OCI-M2 (cell line): Measurements from ENCODE around the gene PRRT2.
"Not testable (repeated sequence)": the region's sequence is repeated elsewhere in the genome, so short reads cannot be mapped to it uniquely, and the experiment has no call there.

Source experiments
- DNase-seq: peaks from one replicate; lab custom pipeline; 2025; ENCODE audit not compliant: unreplicated experiment; lab: John Stamatoyannopoulos, UW

Gene PRRT2

DNA sequence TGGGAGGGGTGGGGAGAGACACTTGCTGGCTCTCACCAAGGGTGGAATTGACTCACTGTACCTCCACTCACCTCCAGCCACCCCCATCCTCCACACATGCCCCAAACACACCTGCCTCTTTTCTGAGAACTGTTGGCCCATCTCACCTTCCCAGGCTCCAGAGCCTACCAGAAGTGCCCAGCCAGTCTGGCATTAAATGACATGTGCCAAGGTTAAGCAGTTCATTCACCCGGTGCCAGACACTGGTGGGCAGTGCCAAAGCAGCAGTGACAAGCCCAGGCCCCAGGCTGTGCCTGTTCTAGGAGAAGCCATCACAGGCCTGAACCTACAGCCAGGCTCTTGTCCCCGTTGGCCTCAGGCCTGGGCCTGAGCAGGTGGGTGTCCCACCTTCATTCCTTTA lies 19.5 kb downstream of the PRRT2 start:
- DNase-seq: no peak

DNA sequence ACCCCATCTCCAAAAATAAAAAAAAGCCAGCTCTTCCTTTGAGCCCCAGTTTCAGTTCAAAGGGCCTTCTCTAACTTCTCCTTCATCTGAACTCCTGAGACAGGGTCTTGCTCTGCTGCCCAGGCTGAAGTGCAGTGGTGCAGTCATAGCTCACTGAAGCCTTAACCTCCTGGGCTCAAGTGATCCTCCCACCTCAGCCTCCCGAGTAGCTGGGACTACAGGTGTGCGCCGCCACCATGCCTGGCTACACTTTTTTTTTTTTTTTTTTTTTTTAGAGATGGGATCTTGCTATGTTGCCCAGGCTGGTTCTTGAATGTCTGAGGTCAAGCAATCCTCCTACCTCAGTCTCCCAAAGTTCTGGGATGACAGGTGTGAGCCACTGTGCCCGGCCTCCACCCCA lies 21.2 kb downstream of the PRRT2 start:
- not testable (repeated sequence) for DNase-seq

DNA sequence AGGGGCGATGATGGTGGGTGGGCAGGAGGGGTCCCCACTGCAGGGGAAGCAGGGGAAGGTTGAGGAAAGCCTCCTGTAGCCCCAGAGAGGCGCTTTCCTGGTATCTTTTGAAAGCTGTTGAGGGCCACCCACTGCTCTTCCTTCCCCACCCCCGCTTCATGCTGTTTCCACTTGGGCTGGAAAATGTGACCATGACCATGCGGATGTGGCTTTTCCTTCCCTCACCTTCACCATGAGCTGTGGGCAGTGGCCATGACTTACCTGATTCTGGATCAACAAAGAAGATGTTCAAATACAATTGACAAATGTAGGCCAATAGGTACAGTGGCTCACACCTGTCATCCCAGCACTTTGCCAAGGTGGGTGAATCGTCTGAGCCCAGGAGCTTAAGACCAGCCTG lies 22.1 kb downstream of the PRRT2 start:
- no peak for DNase-seq

DNA sequence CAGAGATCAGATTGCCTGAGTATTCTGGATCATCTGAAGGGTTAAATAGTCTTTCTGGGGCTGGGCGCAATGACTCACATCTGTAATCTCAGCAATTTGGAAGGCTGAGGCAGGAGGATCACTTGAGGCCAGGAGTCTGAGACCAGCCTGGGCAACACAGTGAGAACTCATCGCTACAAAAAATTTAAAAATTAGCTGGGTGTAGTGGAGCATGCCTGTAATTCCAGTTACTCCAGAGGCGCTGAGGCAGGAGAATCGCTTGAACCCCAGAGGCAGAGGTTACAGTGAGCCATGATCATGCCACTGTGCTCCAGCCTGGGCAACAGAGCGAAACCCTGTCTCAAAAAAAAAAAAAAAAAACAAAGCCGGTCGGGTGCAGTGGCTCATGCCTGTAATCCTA lies 23.9 kb downstream of the PRRT2 start:
- DNase-seq: no peak

DNA sequence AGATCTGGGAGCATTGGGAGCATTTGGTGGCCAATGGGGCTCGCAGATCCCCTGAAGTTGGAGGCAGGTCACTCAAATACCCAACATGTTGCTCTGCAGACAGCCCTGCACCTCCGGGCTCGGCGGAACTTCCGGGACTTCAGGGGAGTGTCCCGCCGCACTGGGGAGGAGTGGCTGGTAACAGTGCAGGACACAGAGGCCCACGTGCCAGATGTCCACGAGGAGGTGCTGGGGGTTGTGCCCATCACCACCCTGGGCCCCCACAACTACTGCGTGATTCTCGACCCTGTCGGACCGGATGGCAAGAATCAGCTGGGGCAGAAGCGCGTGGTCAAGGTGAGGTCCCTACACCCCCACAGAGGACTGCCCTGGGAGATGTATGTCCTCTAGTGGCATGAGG lies 24.6 kb downstream of the PRRT2 start:
- DNase-seq: no peak

DNA sequence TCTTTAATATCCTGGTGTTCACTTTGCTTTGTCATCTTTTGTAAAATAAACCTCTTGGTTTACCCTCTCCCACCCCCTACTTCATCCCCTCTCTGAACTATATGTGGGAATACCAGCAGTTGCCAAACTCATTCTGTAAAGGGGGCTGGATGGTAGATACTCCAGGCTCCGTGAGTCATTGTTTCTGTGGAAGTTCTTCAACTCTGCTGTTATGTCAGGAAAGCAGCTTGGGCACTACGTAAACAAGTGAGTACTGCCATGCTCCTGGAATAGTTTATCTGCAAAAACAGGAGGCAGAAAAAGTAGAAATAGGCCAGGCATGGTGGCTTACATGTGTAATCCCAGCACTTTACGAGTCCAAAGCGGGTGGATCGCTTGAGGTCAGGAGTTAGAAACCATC lies 25.8 kb downstream of the PRRT2 start:
- DNase-seq: no peak

DNA sequence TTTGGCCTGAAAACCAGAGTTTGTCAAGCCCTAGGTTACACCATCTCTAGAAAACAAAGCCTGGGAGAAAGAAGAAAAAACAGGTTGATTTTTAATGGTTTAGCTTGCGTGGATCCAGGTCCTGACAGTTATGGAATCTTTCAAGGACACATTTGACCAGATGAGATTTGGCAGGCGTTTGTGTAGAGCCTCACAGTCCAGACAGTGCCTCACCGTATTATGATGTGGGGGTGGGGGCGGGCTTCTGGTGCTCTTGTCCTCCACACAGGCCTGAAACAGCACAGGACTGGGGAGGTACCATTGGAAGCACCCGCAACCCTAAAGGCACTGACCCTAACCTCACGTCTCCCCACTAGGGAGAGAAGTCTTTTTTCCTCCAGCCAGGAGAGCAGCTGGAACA lies 27.8 kb downstream of the PRRT2 start:
- DNase-seq: no peak

DNA sequence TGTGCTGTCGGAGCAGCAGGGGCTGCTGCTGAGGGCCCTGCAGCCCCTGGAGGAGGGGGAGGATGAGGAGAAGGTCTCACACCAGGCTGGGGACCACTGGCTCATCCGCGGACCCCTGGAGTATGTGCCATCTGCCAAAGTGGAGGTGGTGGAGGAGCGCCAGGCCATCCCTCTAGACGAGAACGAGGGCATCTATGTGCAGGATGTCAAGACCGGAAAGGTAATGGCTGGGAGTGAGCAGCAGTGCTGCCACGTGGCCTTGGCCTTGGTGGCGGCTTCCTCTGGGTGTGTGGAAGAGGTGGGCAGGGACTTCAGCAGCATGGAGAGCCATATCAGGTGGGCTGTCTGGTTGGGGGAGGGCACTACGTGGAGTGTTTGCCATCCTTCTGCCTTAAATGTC lies 28.2 kb downstream of the PRRT2 start:
- no peak for DNase-seq

DNA sequence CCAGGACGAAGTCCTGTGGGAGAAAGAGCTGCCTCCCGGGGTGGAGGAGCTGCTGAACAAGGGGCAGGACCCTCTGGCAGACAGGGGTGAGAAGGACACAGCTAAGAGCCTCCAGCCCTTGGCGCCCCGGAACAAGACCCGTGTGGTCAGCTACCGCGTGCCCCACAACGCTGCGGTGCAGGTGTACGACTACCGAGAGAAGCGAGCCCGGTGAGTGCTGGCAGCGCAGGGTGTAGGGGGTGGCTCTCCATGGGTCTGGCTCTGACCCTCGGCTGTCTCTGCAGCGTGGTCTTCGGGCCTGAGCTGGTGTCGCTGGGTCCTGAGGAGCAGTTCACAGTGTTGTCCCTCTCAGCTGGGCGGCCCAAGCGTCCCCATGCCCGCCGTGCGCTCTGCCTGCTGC lies 29.6 kb downstream of the PRRT2 start:
- no peak for DNase-seq

DNA sequence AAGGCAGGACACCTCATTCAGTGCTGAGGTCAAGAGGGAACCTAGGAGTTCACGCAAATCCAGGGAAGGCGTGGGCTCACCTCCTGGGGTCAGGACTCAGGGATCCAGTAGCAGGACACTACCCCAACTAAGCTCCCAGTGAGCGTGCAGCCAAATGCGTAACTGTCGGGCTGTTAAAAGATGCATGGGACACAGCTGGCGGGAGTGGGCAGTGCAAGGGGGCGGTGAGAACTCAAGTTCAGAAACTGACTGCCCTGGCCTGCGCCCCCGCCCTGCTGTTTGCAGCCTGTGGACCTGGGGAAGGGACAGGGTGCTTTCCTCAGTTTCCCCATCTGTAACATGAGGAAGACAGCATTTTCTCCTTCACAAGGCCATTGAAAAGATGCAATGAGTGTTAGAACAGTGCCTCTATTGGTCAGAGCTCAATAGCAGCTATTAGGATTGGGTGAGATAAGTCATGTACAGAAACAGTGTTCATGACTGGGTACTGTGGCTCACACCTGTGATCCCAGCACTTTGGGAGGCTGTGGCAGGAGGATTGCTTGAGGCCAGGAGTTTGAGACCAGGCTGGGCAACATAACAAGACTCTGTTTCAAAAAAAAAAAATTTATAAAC lies 30.8 kb downstream of the PRRT2 start:
- no peak for DNase-seq

DNA sequence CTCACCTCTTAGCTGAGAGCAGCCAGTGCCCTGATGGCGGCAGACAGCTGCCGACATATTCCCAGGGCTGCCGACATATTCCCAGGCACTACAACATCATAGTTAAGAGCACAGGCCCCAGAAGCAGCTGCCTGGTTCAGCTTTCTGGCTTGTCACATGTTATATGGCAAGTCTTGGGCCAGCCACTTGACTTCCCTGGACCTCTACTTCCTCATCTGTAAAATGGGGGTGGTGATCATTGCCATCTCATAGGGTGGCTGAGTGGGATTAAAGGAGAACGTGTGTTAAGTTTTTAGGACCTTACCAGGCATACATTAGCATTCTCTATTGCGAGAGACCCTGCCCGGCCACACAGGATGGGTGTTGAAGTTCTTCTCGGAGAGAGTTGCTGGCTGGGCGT lies 31.9 kb downstream of the PRRT2 start:
- no peak for DNase-seq

DNA sequence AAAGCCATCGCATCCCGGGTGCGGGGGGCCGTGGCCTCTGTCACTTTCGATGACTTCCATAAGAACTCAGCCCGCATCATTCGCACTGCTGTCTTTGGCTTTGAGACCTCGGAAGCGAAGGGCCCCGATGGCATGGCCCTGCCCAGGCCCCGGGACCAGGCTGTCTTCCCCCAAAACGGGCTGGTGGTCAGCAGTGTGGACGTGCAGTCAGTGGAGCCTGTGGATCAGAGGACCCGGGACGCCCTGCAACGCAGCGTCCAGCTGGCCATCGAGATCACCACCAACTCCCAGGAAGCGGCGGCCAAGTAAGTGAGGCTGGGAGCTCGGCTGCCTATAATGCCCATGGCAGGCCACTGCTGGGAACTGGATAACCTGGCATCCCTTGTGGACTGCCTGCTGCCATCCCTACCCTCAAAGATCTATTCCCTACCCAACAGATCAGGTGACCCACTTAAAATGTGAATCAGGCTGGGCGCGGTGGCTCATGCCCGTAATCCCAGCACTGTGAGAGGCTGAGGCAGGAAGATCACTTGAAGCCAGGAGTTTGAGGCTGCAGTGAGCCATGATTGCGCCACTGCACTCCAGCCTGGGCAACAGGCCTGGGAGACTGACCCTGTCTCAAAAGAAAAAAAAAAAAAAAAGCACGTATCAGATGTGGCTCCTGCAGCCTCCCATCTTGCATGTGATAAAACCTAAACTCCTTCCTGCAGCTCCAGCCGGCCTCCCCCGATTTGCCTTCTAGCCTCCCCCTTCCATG lies 32.8 kb downstream of the PRRT2 start:
- no peak for DNase-seq

DNA sequence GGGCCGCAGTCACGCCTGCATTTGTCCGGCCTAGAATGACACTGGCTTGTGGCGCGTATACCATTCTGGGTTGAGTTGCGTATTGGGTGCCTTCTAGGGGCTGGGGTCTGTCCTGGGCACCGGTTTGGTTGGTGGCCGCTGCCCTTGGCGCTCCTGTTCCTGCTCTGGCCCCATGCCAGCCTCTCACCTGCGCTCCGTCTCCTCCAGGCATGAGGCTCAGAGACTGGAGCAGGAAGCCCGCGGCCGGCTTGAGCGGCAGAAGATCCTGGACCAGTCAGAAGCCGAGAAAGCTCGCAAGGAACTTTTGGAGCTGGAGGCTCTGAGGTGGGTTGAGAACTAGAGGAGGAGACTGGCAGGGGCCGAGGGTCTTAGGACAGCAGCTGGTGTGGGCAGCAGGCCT lies 33.7 kb downstream of the PRRT2 start:
- no peak for DNase-seq

DNA sequence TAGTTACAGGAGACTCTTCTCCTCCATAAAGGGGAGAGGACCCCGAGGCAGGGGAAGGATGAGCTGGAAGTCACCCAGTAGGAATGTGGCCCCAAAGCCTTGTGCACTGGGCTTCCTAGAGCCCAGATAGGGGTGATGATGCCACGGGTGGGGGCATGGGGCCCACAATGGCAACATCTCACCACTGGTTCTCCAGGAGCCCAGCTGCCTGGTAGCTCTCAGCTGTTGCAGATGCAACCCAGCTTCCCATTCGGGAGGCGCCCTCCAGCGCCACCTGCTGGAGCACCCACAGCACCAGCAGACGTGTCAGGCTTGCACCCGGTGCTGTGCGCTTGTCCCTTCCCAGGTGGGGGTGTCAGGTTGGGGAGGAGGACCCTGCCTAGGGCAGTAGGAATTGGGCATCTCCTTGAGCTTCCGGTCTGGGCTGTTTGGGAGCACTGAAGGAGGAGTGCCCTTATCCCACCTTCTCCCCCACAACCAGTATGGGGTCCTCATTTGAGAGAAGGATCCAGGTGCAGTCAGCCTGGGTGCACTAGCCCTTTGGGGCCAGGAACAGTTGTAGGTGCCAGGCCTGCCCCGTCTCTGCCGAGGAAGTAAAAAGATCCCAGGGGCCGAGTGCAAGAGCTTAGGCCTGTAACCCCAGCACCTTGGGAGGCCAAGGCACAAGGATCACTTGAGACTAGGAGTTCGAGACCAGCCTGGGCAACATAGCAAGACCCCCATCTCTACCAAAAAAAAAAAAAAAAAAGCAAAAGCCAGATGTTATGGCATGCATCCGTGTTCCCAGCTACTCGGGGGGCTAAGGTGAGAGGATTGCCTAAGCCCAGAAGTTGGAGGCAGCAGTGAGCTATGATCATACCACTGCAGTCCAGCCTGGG lies 36.7 kb downstream of the PRRT2 start:
- no peak for DNase-seq

DNA sequence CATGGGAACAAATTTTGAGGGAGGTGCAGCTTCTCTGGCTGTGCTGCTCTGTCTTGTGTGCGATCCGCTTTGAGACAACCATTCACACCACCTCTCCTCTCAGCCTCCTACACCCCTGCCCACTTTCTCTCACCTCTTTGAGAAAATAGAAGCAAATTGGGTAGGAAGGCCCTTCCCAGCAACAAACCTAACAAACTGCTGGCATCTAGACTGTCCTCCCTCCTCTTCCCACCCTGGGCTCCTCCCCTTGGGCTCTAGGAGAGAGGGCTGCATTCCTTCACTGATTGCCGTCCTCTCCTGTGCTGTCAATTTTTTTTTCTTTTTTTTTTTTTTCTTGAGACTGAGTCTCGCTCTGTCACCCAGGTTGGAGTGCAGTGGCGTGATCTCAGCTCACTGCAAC lies 37.5 kb downstream of the PRRT2 start:
- no peak for DNase-seq

DNA sequence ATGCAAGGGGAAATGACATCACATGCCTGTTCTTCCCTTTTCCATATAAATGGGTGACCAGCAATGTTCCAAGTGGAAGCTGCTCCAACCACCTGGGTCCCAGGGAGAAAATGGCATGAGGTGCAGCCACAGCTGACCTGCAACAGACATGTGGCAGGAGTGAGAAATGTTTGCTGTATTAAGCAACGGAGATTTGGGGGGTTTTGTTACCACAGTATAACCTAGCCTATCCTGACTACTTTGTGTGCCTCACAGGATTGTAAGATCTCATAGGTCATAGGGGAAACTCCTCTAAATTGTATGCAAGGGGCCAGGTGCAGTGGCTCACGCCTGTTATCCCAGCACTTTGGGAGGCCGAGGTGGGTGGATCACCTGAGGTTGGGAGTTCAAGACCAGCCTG lies 39.0 kb downstream of the PRRT2 start:
- DNase-seq: no peak

DNA sequence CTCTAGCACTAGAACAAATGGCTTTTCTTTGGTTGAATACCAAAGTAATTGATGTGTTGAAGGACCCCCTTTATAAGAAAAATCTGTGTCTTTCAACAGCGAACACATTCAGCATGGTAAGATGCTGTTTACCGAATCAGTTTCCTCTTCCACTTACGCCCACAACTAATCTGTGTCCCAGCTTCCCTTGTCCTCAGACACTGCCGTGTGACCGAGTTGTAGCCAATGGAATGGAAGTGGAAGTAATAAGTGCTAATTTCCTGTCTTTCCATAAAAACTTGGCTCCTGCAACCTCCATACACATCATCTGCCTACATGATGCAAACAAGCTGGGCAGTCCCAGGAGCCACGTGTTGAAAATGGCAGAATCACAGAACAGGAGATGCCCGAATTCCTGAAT lies 40.7 kb downstream of the PRRT2 start:
- no peak for DNase-seq

DNA sequence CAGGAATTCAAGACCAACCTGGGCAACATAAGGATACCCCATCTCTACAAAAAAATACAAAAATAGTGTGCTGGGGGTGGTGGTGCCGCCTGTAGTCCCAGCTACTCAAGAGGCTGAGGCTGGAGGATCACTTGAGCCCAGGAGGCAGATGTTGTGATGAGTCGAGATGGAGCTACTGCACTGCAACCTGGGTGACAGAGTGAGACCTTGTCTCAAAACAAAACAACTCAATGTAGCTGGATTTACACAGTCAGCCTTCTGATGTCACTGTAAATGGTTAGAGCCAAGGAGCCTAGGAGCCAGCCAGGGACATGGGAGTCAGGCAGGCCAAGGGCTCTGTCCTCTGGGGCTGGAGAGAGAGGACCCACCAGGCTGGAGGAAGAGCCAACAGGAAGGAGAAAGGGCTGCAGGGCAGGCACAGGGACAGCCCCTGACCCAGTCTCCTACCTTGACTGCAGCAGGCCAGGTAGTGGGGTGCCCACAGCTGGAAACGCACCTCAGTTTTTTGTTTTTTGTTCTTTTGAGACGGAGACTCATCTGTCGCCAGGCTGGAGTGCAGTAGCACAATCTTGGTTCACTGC lies 42.6 kb downstream of the PRRT2 start:
- DNase-seq: no peak

DNA sequence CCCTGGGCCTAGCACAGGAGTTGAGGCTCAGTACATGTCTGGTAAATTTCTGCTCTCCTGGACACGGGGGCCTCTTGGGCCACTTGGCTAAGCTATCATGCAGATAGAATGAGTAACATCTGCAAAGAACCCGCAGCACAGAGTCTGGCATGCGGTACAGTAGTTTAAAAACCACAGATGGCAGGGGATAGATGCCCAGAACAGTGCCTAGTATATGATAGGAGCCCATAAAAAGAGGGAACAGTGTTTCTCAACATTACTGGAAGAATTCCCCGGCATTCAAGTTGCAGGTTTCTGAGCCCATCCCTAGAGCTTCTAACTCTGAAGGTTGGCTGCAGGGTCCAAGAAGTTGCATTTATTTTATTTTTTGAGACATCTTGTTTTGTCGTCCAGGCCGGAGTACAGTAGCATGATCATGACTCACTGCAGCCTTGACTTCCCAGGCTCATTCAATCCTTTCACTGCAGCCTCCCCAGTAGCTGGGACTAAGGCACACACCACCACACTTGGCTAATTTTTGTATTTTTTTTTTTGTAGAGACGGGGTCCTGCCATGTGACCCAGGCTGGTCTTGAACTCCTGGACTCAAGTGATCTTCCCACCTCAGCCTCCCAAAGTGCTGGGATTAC lies 45.3 kb downstream of the PRRT2 start:
- no peak for DNase-seq

DNA sequence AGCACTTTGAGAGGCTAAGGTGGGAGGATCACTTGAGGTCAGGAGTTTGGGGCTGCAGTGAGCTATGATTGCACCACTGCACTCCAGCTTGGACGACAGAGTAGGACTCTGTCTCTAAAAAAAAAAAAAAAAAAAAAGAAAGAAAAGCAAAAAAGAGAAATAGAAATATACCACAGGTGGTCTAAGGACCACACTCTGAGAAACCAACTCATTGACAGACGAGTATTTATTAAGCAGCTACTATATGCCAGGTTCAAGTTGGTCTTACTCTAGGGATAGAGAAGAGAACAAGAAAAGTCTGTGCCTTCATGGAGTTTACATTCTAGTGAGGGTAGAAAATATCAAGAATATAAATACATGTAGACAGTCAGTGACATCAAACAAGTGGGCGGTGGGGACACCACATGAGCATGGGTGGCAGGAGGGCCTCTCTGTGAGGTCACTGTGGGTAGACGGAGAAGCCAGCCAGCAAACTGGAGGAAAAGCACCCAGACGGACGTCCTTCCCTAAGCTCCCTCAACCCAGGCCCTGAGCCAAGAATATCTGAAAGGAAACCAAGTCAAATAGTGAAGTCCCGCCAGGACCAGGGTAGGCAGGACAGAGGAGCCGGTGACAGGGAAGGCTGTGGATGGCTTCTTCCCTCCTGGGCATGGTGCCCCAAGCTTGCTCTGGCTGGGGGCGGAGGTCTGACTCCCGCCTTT lies 46.3 kb downstream of the PRRT2 start:
- DNase-seq: no peak

DNA sequence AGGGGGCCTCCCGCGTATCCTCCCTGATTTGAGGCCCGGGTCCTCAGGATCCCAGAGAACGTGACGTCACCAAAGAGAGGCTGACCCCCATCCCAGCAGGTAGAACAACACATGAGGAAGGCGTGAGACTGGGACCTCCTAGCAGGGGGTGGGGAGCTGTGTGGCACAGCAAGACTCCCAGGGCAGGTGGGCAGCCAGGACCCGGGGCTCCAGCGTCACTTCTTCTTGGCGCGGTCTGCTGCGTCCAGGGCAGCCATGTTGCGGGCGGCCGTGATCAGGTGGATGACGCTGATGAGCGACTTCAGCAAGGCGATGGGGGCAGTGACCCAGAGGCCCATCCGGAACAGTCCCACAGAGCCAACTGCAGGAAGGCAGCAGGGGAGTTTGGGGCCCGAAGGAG lies 47.0 kb downstream of the PRRT2 start:
- no peak for DNase-seq
